ENCODE results near the gene ZDHHC22.
"Not testable (repeated sequence)": the region's sequence is repeated elsewhere in the genome, so short reads cannot be mapped to it uniquely, and the experiment has no call there.

The ZDHHC22 gene

GRCh38 chr14:77141214-77142004 is at the start of gene ZDHHC22:
TSS of gene ZDHHC22 (minus strand) at chr14:77141791. CDS start at chr14:77139738, 2,053 bp downstream.
- no peak for DNase-seq

GRCh38 chr14:77190977-77191376 is 49.4 kb upstream of the ZDHHC22 start:
- DNase-seq, result no peak

GRCh38 chr14:77189479-77189878 is 47.9 kb upstream of the ZDHHC22 start:
- DNase-seq, result no peak

GRCh38 chr14:77187649-77188012 is 46.0 kb upstream of the ZDHHC22 start:
- no peak for DNase-seq

- no peak for DNase-seq
Observed at GRCh38 chr14:77186911-77187648, 45.5 kb upstream of the ZDHHC22 start.

- no peak for DNase-seq
Observed at GRCh38 chr14:77185093-77185465, 43.5 kb upstream of the ZDHHC22 start.

- DNase-seq, result no peak
Observed at GRCh38 chr14:77184396-77185092, 43.0 kb upstream of the ZDHHC22 start.

GRCh38 chr14:77183896-77184295 is 42.3 kb upstream of the ZDHHC22 start:
- no peak for DNase-seq

GRCh38 chr14:77181603-77182437 is 40.2 kb upstream of the ZDHHC22 start, which contains the start of gene TMEM63C:
TSS of gene TMEM63C (plus strand) at chr14:77181798. CDS start at chr14:77218814, 37,016 bp downstream.
- DNase-seq, result no peak

- no peak for DNase-seq
Observed at GRCh38 chr14:77180726-77181602, 39.4 kb upstream of the ZDHHC22 start.

- DNase-seq, result no peak
Observed at GRCh38 chr14:77178656-77179055, 37.1 kb upstream of the ZDHHC22 start.

- DNase-seq, result no peak
Observed at GRCh38 chr14:77177702-77178101, 36.1 kb upstream of the ZDHHC22 start.

GRCh38 chr14:77175843-77176242 is 34.3 kb upstream of the ZDHHC22 start:
- no peak for DNase-seq

- not testable (repeated sequence) for DNase-seq
Observed at GRCh38 chr14:77173911-77174617, 32.5 kb upstream of the ZDHHC22 start.

GRCh38 chr14:77172916-77173315 is 31.3 kb upstream of the ZDHHC22 start:
- no peak for DNase-seq

GRCh38 chr14:77170045-77170444 is 28.5 kb upstream of the ZDHHC22 start:
- DNase-seq, result no peak

- DNase-seq, result no peak
Observed at GRCh38 chr14:77161011-77161410, 19.4 kb upstream of the ZDHHC22 start.

- DNase-seq, result no peak
Observed at GRCh38 chr14:77158882-77159255, 17.3 kb upstream of the ZDHHC22 start.

- no peak for DNase-seq
Observed at GRCh38 chr14:77158175-77158881, 16.7 kb upstream of the ZDHHC22 start.

GRCh38 chr14:77157740-77158139 is 16.1 kb upstream of the ZDHHC22 start:
- DNase-seq, result no peak
